HCT116 (cell line): ENCODE measurements around the gene OR2H1. TPM values are rescaled to one million over a fixed set of nuclear protein-coding genes. Genes with fewer than 3 reads are reported as not detected.
A peak's percentile ranks its signal among the peaks of the same experiment; 100 is the strongest.

ENCODE experiments used
- ATAC-seq: fragments of 200-7000 bp; cut with Tn5 transposase; 2 replicates; pipeline ENCODE4 v1.9.1; 2020; ENCODE audit warnings: mild to moderate bottlenecking, moderate library complexity
- BruUV-seq: library from RNA; stranded (reverse); fragments of 400-500 nt; replicated peaks from 2 replicates; lab custom pipeline; 2021; lab: Mats Ljungman, UMichigan
- CTCF ChIA-PET: fragments of 300-600 bp; sonication (Branson Sonifier 250); formaldehyde crosslinking; loops from one replicate; lab custom pipeline; 2021; ENCODE audit warnings: antibody characterized with exemption; lab: Charles Lee
- POLR2A ChIA-PET: fragments of 300-600, 350-600 bp; sonication (Branson Sonifier 250); formaldehyde crosslinking; loops from one replicate; lab custom pipeline; 2021; ENCODE audit warnings: antibody characterized with exemption; lab: Charles Lee
- RAD21 ChIA-PET, 2 experiments: fragments of 300-600 bp; sonication (Branson Sonifier 250); formaldehyde crosslinking; loops; one replicate each; lab custom pipeline; 2023; ENCODE audit warnings: low total read pairs in 2 of 2; ENCODE audit not compliant: uncharacterized antibody in 2 of 2, unreplicated experiment in 2 of 2, low non-redundant PET in 1 of 2; lab: Charles Lee
- DNase-seq: peaks from one replicate; pipeline ENCODE4 v3.0.0-alpha.2; 2010; ENCODE audit warnings: low read depth, low spot score
- H2AFZ ChIP-seq: fragments of 200-600 bp; shearing (Covaris generic), sonication (generic); 2 replicates; pipeline ENCODE4 v1.6.1; 2017; ENCODE audit warnings: low read depth, mixed run types, mixed read lengths, antibody characterized with exemption, low read length; ENCODE audit not compliant: poor library complexity, severe bottlenecking
- H3K27ac ChIP-seq: 2 replicates; pipeline ENCODE4 v1.5.1; 2012; ENCODE audit warnings: low read depth, low read length
- H3K27me3 ChIP-seq: fragments of 200-600 bp; sonication (generic); 2 replicates; pipeline ENCODE4 v1.6.1; 2016; ENCODE audit warnings: mixed run types, low read length, mixed read lengths; ENCODE audit not compliant: insufficient read depth
- H3K36me3 ChIP-seq, 2 experiments: fragments of 200-500 bp in 1 of 2; fragments of 200-600 bp in 1 of 2; sonication (Bioruptor generic) in 1 of 2; sonication (generic) in 1 of 2; 2 replicates each; pipeline versions ENCODE4 v1.5.1 to v1.6.1; 2014 to 2016; ENCODE audit warnings: low read length in 2 of 2, inconsistent platforms in 1 of 2, mixed read lengths in 1 of 2, mixed run types in 1 of 2; ENCODE audit not compliant: insufficient read depth in 2 of 2, control insufficient read depth in 1 of 2
- H3K4me1 ChIP-seq, 2 experiments: fragments of 200-600 bp in 1 of 2; sonication (generic) in 1 of 2; 2 replicates each; pipeline versions ENCODE4 v1.5.1 to v1.6.1; 2012 to 2017; ENCODE audit warnings: low read length in 2 of 2, inconsistent platforms in 1 of 2, mild to moderate bottlenecking in 1 of 2, mixed read lengths in 1 of 2, mixed run types in 1 of 2, moderate library complexity in 1 of 2; ENCODE audit not compliant: insufficient read depth in 2 of 2, control insufficient read depth in 1 of 2
- H3K4me2 ChIP-seq: fragments of 200-600 bp; sonication (generic); 2 replicates; pipeline ENCODE4 v1.6.1; 2017; ENCODE audit warnings: mixed run types, low read length, mixed read lengths
- H3K4me3 ChIP-seq, 2 experiments: fragments of 200-600 bp in 1 of 2; sonication (generic) in 1 of 2; replicated peaks in 1 of 2; 2 replicates each; pipeline ENCODE4 v1.5.1; 2011 to 2016; ENCODE audit warnings: low read length in 2 of 2, control low read depth in 1 of 2, low read depth in 1 of 2, mild to moderate bottlenecking in 1 of 2, mixed read lengths in 1 of 2, mixed run types in 1 of 2
- H3K79me2 ChIP-seq: fragments of 200-600 bp; sonication (generic); 2 replicates; pipeline ENCODE4 v1.6.1; 2017; ENCODE audit warnings: mild to moderate bottlenecking, mixed run types, low read length, moderate library complexity, mixed read lengths; ENCODE audit not compliant: insufficient read depth
- H3K9ac ChIP-seq: fragments of 200-600 bp; sonication (generic); 2 replicates; pipeline ENCODE4 v1.6.1; 2016; ENCODE audit warnings: low read length, mixed read lengths
- H3K9me2 ChIP-seq: fragments of 200-600 bp; sonication (generic), shearing (Covaris generic); 2 replicates; pipeline ENCODE4 v1.6.1; 2017; ENCODE audit warnings: mixed run types, mild to moderate bottlenecking, moderate library complexity; ENCODE audit not compliant: insufficient read depth
- H3K9me3 ChIP-seq, 2 experiments: fragments of 200-500 bp in 1 of 2; fragments of 200-600 bp in 1 of 2; sonication (Bioruptor generic) in 1 of 2; sonication (generic) in 1 of 2; 2 replicates each; pipeline ENCODE4 v1.6.1; 2014 to 2017; ENCODE audit warnings: low read length in 2 of 2, mixed read lengths in 2 of 2, inconsistent platforms in 1 of 2, low read depth in 1 of 2, mild to moderate bottlenecking in 1 of 2, mixed run types in 1 of 2, moderate library complexity in 1 of 2; ENCODE audit not compliant: control insufficient read depth in 1 of 2, insufficient read depth in 1 of 2
- H4K20me1 ChIP-seq: fragments of 200-600 bp; sonication (generic), shearing (Covaris generic); 2 replicates; pipeline ENCODE4 v1.6.1; 2017; ENCODE audit warnings: mixed run types, mild to moderate bottlenecking, moderate library complexity; ENCODE audit not compliant: insufficient read depth
- ELF1 ChIP-seq: IDR thresholded peaks from 2 replicates; pipeline ENCODE4 v1.6.1; 2012; ENCODE audit warnings: low read depth, borderline replicate concordance
- EZH2 ChIP-seq: fragments of 200-600 bp; sonication (generic); IDR thresholded peaks from 2 replicates; pipeline ENCODE4 v1.6.1; 2017; ENCODE audit warnings: antibody characterized with exemption, mixed run types
- FOSL1 ChIP-seq: IDR thresholded peaks from 2 replicates; pipeline ENCODE4 v1.6.1; 2012; ENCODE audit warnings: low read depth
- POLR2A ChIP-seq: IDR thresholded peaks from 2 replicates; pipeline ENCODE4 v1.7.0; 2011; ENCODE audit warnings: borderline replicate concordance; ENCODE audit not compliant: insufficient read depth, insufficient read length; ENCODE audit errors: extremely low read depth
- RAD21 ChIP-seq: IDR thresholded peaks from 2 replicates; pipeline ENCODE4 v1.6.1; 2012; ENCODE audit warnings: low read depth, mild to moderate bottlenecking
- SIN3A ChIP-seq: IDR thresholded peaks from 2 replicates; pipeline ENCODE4 v1.6.1; 2012; ENCODE audit warnings: low read depth
- SRF ChIP-seq: IDR thresholded peaks from 2 replicates; pipeline ENCODE4 v1.6.1; 2012; ENCODE audit warnings: low read depth
- ZBTB33 ChIP-seq: IDR thresholded peaks from 2 replicates; pipeline ENCODE4 v1.6.1; 2011; ENCODE audit warnings: mild to moderate bottlenecking, low read length, moderate library complexity; ENCODE audit not compliant: insufficient replicate concordance; ENCODE audit errors: extremely low read depth
- intact Hi-C: fragments of 100-400 bp; cut with micrococcal nuclease; formaldehyde crosslinking; loops from 2 replicates; pipeline ENCODE4 v1.10.0; 2022
- total RNA-seq: library from RNA; stranded (reverse); gene quantifications from one replicate; pipeline ENCODE4 v1.2.1, GENCODE V29; 2021; ENCODE audit not compliant: unreplicated experiment
- TF ChIP-seq, protein P1 (sequence below), 3 experiments: fragments of 200-600 bp in 1 of 3; sonication (generic) in 1 of 3; IDR thresholded peaks in 2 of 3; conservative IDR thresholded peaks in 1 of 3; 2 replicates each; pipeline ENCODE4 v1.5.1; 2012 to 2017; ENCODE audit warnings: low read depth in 2 of 3, low read length in 2 of 3, antibody characterized with exemption in 1 of 3, borderline replicate concordance in 1 of 3, control low read depth in 1 of 3, mild to moderate bottlenecking in 1 of 3, mixed read lengths in 1 of 3, mixed run types in 1 of 3, moderate library complexity in 1 of 3; ENCODE audit not compliant: insufficient read depth in 1 of 3
- TF ChIP-seq, protein P2 (sequence below): IDR thresholded peaks from 2 replicates; pipeline ENCODE4 v1.6.1; 2012; ENCODE audit warnings: low read depth

The OR2H1 gene
- total RNA-seq, 1 experiment from 2014 or later = not detected

- Histone ChIP-seq H3K9me3 (no peaks in the 10 kb centered on the region), H3K9me2 (no peaks in the 10 kb centered on the region), H3K4me2 (no peak overlapping the region), H3K36me3 (no peaks in the 10 kb centered on the region), H3K27ac (no peak overlapping the region), H4K20me1 (no peaks in the 10 kb centered on the region), H3K79me2 (no peaks in the 10 kb centered on the region), H3K9ac (no peak overlapping the region), H2AFZ (no peak overlapping the region), H3K27me3 (no peaks in the 10 kb centered on the region), H3K4me3 (no peak overlapping the region), H3K4me1 (no peaks in the 10 kb centered on the region; a peak in 1 of 4 replicates)
- DNase-seq (no peak), ATAC-seq (peak; percentile 73)
- ChIA-PET POLR2A (no interaction called here), RAD21 (no interaction called here), CTCF (interaction anchor here (1.0 kb wide), 1 partner anchor 134 kb away, joined by 3 read pairs; no protein-coding TSS in a partner anchor)
- intact Hi-C loops = no loop called here
- TF ChIP-seq FOSL1 (no peak), EZH2 (no peak), SIN3A (no peak), RAD21 (0 out of 2 replicates have a peak, but pooled peaks have one; percentile 12), ELF1 (no peak), SRF (no peak), POLR2A (no peak), ZBTB33 (no peak)
- TF ChIP-seq, protein P1, sequence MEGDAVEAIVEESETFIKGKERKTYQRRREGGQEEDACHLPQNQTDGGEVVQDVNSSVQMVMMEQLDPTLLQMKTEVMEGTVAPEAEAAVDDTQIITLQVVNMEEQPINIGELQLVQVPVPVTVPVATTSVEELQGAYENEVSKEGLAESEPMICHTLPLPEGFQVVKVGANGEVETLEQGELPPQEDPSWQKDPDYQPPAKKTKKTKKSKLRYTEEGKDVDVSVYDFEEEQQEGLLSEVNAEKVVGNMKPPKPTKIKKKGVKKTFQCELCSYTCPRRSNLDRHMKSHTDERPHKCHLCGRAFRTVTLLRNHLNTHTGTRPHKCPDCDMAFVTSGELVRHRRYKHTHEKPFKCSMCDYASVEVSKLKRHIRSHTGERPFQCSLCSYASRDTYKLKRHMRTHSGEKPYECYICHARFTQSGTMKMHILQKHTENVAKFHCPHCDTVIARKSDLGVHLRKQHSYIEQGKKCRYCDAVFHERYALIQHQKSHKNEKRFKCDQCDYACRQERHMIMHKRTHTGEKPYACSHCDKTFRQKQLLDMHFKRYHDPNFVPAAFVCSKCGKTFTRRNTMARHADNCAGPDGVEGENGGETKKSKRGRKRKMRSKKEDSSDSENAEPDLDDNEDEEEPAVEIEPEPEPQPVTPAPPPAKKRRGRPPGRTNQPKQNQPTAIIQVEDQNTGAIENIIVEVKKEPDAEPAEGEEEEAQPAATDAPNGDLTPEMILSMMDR (IDR thresholded peaks at IDR 0.05 in 2 of 3, conservative IDR thresholded peaks at IDR 0.05 in 1 of 3; ENCODE audit: borderline replicate concordance in 1 of 3, insufficient read depth in 1 of 3, low read depth in 2 of 3, low read length in 2 of 3) = peak in 2 of 3 experiments; percentile 8 to 17; a peak in 2 of 6 replicates
- TF ChIP-seq, protein P2, sequence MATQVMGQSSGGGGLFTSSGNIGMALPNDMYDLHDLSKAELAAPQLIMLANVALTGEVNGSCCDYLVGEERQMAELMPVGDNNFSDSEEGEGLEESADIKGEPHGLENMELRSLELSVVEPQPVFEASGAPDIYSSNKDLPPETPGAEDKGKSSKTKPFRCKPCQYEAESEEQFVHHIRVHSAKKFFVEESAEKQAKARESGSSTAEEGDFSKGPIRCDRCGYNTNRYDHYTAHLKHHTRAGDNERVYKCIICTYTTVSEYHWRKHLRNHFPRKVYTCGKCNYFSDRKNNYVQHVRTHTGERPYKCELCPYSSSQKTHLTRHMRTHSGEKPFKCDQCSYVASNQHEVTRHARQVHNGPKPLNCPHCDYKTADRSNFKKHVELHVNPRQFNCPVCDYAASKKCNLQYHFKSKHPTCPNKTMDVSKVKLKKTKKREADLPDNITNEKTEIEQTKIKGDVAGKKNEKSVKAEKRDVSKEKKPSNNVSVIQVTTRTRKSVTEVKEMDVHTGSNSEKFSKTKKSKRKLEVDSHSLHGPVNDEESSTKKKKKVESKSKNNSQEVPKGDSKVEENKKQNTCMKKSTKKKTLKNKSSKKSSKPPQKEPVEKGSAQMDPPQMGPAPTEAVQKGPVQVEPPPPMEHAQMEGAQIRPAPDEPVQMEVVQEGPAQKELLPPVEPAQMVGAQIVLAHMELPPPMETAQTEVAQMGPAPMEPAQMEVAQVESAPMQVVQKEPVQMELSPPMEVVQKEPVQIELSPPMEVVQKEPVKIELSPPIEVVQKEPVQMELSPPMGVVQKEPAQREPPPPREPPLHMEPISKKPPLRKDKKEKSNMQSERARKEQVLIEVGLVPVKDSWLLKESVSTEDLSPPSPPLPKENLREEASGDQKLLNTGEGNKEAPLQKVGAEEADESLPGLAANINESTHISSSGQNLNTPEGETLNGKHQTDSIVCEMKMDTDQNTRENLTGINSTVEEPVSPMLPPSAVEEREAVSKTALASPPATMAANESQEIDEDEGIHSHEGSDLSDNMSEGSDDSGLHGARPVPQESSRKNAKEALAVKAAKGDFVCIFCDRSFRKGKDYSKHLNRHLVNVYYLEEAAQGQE = no peak
- BruUV-seq = no TSS peak
Measured at GRCh38 chr6:29510202-29510601, 53.2 kb downstream of the OR2H1 start.
